OCI-M2 (cell line): ENCODE measurements around the gene ZNF521.

Source experiments
- DNase-seq: peaks from one replicate; lab custom pipeline; 2025; ENCODE audit not compliant: unreplicated experiment; lab: John Stamatoyannopoulos, UW

Gene ZNF521

GRCh38 chr18:25175558-25176517 is 176.1 kb downstream of the ZNF521 start:
- DNase-seq, result no peak

DNA sequence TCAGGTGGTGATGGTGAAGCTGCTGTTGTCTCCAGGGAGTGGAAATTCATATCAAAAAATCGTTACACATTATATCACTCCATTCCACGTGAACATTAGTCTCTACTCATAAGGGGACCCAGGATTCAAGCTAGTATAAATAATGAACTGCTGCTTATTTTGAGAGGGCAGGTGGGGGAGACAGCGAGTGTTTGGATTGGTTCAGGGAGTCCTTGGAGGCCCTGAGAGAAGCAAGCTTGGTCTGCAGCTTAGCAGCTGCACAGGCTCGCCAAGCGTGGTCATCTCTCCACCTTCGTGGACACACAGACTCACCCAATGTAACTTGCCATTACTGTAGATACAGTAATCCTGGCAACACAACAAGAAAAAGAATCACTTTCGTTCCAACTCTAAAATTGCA is 177.6 kb downstream of the ZNF521 start:
- no peak for DNase-seq

DNA sequence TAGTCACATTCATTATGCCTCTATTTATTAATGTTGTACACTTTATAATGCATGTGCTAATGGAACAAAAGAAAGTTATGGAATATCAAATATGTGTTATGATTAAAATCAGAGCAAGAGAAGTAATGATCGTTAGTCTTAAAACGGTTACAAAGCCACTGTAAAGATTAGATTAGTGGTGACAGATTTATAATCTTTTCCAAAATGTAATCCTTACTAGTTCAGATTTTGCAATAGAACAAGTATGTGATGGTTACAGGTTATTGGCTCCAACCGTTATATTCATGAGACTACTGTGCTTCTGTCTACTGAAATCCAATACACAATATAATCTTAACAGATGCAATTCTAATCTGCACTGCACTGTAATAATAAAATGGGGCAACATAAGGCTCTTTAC is 180.6 kb downstream of the ZNF521 start:
- DNase-seq, result no peak

DNA sequence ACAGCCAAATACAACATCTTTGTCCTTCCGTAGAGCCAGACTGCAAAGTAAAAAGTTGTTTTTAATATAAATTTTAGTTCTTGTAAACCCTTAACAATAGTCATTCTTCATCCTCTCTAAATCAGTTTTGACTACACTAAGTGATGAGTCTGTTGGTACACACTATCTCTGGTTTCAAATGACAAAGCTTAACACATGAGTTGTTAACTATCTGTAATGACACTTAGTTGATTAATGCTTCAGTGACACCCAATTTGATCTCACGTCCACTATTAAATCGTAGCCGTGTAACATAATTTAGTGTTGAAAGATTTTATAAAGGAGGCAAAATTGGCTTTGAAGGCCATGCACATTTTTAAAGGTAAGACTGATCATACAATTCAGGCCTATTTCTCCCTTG is 181.6 kb downstream of the ZNF521 start:
- no peak for DNase-seq

DNA sequence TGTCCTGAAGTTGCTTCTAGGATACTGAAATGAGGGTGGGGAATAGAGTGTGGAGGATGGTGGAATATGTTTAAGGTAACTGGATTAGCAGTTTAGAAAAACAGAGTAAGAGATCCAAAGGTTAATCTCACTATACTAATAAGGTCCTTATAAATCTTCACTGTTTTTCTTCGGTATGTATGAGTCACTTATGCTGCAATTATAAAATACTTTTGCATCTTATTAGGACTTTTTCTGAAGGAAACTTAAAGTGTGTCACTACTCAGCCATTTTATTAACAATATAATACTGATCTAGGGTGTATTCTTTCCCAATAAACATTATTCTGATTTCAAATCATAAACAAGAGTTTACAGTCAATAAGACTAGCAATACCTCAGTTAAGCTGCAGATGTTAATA is 182.3 kb downstream of the ZNF521 start:
- DNase-seq, result no peak

DNA sequence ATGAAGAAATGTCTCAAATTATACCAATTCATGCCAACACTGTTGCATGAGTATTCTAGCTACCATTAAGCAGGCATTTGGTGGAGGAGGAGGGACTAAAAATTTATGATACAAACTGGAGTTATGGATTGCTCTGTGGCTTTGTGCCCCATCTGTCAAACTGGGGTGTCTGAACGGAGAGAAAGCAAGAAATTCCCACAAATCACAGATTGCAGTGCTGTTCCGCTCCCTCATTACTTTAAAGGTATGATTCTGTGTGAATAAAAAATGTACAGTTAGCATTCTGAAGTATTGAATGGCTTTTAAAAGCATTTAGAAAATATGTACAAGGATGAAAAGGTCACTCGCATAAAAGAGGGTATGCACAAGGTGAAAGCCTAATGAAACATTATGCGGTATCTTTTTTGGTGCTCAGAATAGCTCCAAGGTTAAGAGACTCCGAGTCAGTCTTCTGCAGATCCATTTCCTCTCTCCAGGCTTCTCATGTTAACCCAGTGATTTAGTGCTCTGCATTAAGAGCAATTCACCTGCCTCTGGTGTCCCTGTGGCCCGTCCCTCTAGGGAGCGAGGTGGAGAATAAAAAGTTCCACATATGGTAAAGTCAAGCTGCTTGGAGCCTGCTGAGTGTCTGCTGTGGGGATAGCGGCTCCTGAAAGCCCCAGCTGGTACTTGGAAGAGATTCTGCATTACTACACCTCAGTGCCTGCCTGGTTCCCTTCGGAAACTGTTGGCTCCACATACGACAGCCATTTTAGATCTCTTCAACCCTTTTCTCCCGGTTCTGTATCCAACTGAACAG is 184.2 kb downstream of the ZNF521 start:
- no peak for DNase-seq

GRCh38 chr18:25166113-25166512 is 185.9 kb downstream of the ZNF521 start:
- no peak for DNase-seq

DNA sequence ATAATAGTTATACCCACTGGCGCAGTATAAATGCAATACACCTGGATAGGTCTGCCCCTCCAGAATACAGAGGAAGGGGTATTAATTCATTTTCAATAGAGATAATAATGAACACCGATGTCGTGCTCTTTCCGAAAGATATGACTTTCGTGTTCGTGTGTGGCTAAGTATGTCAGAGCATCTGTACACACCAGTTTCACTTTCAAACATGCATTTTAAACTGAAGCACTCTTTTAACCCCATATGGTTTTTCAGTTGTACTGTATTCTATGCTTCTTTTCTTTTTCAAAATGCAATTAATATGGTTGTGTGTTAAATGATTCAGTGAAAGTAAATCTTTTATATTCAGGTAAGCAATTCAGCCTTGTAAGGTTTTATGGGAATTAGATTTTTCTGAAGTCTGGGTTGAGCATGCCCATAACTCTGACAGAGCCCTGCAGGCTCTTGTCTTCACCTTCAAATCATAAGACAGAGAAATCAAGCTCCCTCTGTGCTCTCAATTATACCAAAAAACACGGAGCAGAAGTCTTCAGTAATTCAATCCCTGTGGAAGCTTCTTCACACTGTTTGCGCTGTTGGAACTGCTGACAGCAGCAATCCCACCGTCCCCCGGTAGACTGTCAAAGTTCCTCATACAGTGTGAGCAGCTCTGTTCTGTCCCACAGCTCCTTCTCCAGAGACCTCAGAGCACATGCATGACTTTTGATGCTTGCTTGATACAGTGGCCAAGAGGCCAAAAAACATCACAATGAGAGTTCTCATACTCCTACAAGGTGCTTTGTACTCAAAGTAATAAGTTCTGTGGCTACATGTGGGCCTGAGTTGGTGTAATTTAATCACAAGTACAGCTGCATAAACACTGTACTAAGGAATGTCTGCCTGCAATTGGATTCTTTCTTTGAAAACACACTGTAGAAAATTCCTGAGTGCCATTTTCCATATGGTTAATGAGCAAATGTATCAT is 186.8 kb downstream of the ZNF521 start:
- no peak for DNase-seq

GRCh38 chr18:25164211-25164847 is 187.6 kb downstream of the ZNF521 start:
- no peak for DNase-seq

GRCh38 chr18:25153426-25153825 is 198.5 kb downstream of the ZNF521 start:
- no peak for DNase-seq

- DNase-seq, result no peak
Observed at GRCh38 chr18:25147877-25148488, 204.0 kb downstream of the ZNF521 start.

DNA sequence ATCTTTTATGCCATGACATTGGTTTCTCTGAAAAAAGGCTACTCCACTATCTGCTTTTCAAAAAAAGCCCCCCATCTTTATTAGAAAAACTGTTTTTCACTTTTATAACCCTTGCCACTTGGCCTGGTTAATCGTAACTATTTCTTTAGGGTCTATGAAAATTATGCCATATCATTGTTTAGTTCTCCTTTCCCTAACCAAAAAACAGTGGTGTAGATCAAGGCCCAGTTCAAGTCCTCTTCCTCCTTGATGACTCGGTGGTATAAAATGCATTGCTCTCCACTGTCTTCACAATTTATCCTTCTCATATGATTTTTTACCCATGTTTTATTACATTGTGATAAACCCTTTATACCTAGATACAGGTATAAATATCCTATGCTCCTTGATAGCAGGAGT is 205.5 kb downstream of the ZNF521 start:
- no peak for DNase-seq

DNA sequence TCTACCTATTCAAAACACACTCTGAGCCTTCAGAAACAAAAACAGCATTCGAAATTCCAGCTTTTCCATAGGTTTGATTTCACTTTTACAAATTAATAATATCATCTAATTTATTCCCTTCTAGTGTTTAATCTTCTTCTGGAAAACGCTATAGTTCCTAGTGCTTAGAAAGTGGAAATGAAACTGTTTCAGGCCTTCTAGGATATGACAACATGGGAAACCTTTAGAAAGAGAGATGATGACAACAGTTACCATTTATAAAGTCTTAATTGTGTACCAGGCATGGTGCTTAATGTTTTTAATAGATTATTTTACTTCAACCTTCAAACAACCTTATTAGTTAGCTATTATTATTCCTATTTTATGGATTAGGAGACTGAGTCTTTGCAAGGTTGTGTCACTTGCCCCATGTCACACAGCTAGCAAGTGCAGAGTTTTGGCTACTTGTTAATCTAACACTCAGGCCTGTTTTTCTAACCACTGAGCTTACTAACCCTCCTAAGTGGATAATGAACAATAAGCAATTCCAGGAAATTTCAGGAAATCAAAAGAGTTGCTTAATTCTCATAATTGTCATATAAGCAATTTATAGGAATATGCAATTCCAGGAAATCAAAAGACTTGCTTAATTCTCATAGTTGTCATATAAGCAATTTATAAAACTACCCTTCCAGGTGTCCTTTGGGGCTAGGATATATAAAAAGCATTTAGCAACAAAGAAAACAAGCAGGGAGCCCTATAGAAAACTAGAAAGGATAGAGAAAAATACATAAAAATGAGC is 206.0 kb downstream of the ZNF521 start:
- no peak for DNase-seq

DNA sequence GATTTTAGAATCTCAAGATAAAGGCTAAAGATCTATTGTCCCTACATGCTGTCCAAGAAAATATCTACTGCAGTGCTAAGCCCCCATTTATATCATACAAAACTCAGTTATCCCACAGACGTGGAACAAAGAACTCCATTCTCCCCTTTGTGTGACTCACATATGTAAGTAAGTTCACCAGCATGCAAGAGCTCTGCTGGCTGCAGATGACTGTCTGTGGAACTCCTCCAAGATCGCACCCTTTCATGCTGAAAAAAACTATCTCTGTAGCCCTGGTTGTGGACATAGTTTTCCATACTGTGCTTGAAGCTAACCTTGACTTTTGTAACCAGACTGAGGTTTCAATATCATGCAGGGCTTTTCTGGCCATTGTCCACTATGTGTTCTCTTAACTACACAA is 207.1 kb downstream of the ZNF521 start:
- DNase-seq, result no peak

GRCh38 chr18:25141886-25142285 is 210.1 kb downstream of the ZNF521 start:
- DNase-seq, result no peak

GRCh38 chr18:25141399-25141798 is 210.6 kb downstream of the ZNF521 start:
- no peak for DNase-seq

GRCh38 chr18:25140962-25141308 is 211.0 kb downstream of the ZNF521 start:
- DNase-seq, result no peak

- DNase-seq, result no peak
Observed at GRCh38 chr18:25140124-25140961, 211.6 kb downstream of the ZNF521 start.

DNA sequence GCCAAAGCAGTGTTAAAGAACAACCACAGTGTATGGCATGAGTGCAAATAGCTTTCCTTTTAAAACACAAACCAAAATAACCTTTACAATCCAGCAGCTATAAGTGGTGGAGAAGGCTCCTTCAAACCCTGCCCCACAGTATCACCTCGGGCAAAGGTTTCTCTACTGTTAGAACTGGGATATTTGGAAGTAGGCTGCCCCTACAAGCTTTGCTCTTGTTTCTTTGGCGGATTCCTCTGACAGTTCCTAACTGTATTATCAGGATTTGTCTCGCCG is 214.8 kb downstream of the ZNF521 start:
- DNase-seq, result no peak
